HL-60 (cell line): ENCODE measurements around the gene GDF7.
"Not testable (repeated sequence)": the region's sequence is repeated elsewhere in the genome, so short reads cannot be mapped to it uniquely, and the experiment has no call there.

Experiments
- DNase-seq, 2 experiments: peaks; one replicate each; pipeline ENCODE4 v3.0.0-alpha.2; 2010 to 2020; ENCODE audit warnings: low read depth in 1 of 2, low spot score in 1 of 2
- H3K27ac ChIP-seq: fragments of 250-450 bp; sonication (Bioruptor Pico); replicated peaks from 2 replicates; pipeline ENCODE4 v1.5.1; 2020; ENCODE audit warnings: mild to moderate bottlenecking, moderate library complexity
- H3K27me3 ChIP-seq: fragments of 250-450 bp; sonication (Bioruptor Pico); 2 replicates; pipeline ENCODE4 v1.5.1; 2021; ENCODE audit warnings: mild to moderate bottlenecking, moderate library complexity; ENCODE audit not compliant: insufficient read depth, poor library complexity, severe bottlenecking
- H3K4me3 ChIP-seq: replicated peaks from 2 replicates; pipeline ENCODE4 v1.5.1; 2011; ENCODE audit warnings: mild to moderate bottlenecking, control low read depth, low read length; ENCODE audit not compliant: insufficient read depth
- GABPA ChIP-seq: IDR thresholded peaks from 2 replicates; pipeline ENCODE4 v1.6.1; 2012; ENCODE audit warnings: low read depth
- POLR2AphosphoS5 ChIP-seq: IDR thresholded peaks from 2 replicates; pipeline ENCODE4 v1.6.1; 2012; ENCODE audit warnings: low read depth
- REST ChIP-seq: IDR thresholded peaks from 2 replicates; pipeline ENCODE4 v1.6.1; 2012; ENCODE audit warnings: low read depth; ENCODE audit not compliant: insufficient replicate concordance
- SPI1 ChIP-seq: IDR thresholded peaks from 2 replicates; pipeline ENCODE4 v1.6.1; 2012; ENCODE audit warnings: low read depth, mild to moderate bottlenecking, borderline replicate concordance
- TF ChIP-seq, protein P1 (sequence below): IDR thresholded peaks from one replicate; pipeline ENCODE4 v1.5.1; 2011; ENCODE audit warnings: low read length, control low read depth, inconsistent platforms; ENCODE audit not compliant: insufficient read depth

Gene GDF7

GRCh38 chr2:20706786-20707185, 39.8 kb downstream of the GDF7 start:
- no peak overlapping the region for H3K4me3 ChIP-seq
- TF ChIP-seq POLR2AphosphoS5: no peak
- TF ChIP-seq GABPA: no peak
- no peak for TF ChIP-seq REST
- TF ChIP-seq, protein P1, sequence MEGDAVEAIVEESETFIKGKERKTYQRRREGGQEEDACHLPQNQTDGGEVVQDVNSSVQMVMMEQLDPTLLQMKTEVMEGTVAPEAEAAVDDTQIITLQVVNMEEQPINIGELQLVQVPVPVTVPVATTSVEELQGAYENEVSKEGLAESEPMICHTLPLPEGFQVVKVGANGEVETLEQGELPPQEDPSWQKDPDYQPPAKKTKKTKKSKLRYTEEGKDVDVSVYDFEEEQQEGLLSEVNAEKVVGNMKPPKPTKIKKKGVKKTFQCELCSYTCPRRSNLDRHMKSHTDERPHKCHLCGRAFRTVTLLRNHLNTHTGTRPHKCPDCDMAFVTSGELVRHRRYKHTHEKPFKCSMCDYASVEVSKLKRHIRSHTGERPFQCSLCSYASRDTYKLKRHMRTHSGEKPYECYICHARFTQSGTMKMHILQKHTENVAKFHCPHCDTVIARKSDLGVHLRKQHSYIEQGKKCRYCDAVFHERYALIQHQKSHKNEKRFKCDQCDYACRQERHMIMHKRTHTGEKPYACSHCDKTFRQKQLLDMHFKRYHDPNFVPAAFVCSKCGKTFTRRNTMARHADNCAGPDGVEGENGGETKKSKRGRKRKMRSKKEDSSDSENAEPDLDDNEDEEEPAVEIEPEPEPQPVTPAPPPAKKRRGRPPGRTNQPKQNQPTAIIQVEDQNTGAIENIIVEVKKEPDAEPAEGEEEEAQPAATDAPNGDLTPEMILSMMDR: no peak
- no peak for DNase-seq
- H3K27ac ChIP-seq: no peak overlapping the region
- no peaks in the 10 kb centered on the region for H3K27me3 ChIP-seq

DNA sequence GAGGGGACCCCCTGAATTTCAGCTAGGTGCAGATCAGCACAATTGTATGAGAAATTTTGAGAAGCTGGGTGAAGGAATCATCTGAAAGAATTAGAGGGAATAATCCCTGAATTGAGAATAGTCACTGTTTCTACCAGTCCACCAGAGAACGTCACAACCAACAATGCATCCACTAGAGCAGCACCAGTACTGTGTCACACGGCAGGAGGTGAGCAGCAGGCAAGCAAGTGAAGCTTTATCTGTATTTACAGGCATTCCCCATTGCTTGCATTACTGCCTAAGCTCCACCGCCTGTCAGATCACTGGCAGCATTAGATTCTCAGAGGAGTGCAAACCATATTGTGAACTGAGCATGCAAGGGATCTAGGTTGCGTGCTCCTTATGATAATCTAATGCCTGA, 40.7 kb downstream of the GDF7 start:
- no peak for DNase-seq
- TF ChIP-seq, protein P1: no peak
- no peak for TF ChIP-seq POLR2AphosphoS5
- no peak for TF ChIP-seq SPI1
- TF ChIP-seq GABPA: no peak
- no peak for TF ChIP-seq REST
- no peak overlapping the region for H3K4me3 ChIP-seq
- H3K27me3 ChIP-seq: no peaks in the 10 kb centered on the region
- no peak overlapping the region for H3K27ac ChIP-seq

DNA sequence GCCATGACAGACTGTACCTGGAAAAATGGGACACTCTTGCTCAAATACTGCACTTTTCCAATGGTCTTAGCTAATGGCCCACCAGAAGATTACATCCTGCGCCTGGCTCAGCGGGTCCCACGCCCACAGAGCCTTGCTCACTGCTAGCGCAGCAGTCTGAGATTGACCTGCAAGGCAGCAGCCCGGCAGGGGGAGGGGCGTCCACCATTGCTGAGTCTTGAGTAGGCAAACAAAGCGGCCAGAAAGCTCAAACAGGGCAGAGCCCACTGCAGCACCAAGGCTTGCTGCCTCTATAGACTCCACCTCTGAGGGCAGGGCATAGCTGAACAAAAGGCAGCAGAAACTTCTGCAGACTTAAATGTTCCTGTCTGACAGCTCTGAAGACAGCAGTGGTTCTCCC, 44.7 kb downstream of the GDF7 start:
- DNase-seq, H3K27ac ChIP-seq, H3K27me3 ChIP-seq, H3K4me3 ChIP-seq: not testable (repeated sequence)

DNA sequence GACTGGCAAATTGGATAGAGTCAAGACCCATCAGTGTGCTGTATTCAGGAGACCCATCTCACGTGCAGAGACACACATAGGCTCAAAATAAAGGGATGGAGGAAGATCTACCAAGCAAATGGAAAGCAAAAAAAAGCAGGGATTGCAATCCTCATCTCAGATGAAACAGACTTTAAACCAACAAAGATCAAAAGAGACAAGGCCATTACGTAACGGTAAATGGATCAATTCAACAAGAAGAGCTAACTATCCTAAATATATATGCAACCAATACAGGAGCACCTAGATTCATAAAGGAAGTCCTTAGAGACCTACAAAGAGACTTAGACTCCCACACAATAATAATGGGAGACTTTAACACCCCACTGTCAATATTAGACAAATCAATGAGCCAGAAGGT, 46.6 kb downstream of the GDF7 start:
- not testable (repeated sequence) for DNase-seq, H3K27me3 ChIP-seq, H3K4me3 ChIP-seq, H3K27ac ChIP-seq

- not testable (repeated sequence) for H3K27ac ChIP-seq, H3K27me3 ChIP-seq, DNase-seq, H3K4me3 ChIP-seq
Measured at GRCh38 chr2:20714412-20714811, 47.5 kb downstream of the GDF7 start.

DNA sequence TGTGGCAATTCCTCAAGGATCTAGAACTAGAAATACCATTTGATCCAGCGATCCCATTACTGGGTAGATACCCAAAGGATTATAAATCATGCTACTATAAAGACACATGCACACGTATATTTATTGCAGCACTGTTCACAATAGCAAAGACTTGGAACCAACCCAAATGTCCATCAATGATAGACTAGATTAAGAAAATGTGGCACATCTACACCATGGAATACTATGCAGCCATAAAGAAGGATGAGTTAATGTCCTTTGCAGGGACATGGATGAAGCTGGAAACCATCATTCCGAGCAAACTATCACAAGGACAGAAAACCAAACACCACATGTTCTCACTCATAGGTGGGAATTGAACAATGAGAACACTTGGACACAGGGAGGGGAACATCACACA, 49.2 kb downstream of the GDF7 start:
- DNase-seq, H3K4me3 ChIP-seq, H3K27ac ChIP-seq, H3K27me3 ChIP-seq: not testable (repeated sequence)
